ENCODE results near the gene ADPRHL1.
"Not testable (repeated sequence)": the region's sequence is repeated elsewhere in the genome, so short reads cannot be mapped to it uniquely, and the experiment has no call there.

Gene ADPRHL1

GRCh38 chr13:113435907-113436306 is 17.4 kb downstream of the ADPRHL1 start:
- in situ Hi-C loops (cut with MboI; ENCODE audit: low sequenced_read_pairs): not testable (repeated sequence)

- in situ Hi-C loops (cut with MboI; ENCODE audit: low sequenced_read_pairs): no loop called here
Observed at GRCh38 chr13:113433391-113433916, 19.8 kb downstream of the ADPRHL1 start.

- in situ Hi-C loops (cut with MboI; ENCODE audit: low sequenced_read_pairs): no loop called here
Observed at GRCh38 chr13:113432506-113433270, 20.6 kb downstream of the ADPRHL1 start.

GRCh38 chr13:113431171-113431570 is 22.1 kb downstream of the ADPRHL1 start:
- in situ Hi-C loops (cut with MboI; ENCODE audit: low sequenced_read_pairs): no loop called here

- in situ Hi-C loops (cut with MboI; ENCODE audit: low sequenced_read_pairs): no loop called here
Observed at GRCh38 chr13:113430378-113431110, 22.7 kb downstream of the ADPRHL1 start.

- in situ Hi-C loops (cut with MboI; ENCODE audit: low sequenced_read_pairs): no loop called here
Observed at GRCh38 chr13:113429608-113429985, 23.7 kb downstream of the ADPRHL1 start.

- in situ Hi-C loops (cut with MboI; ENCODE audit: low sequenced_read_pairs): no loop called here
Observed at GRCh38 chr13:113428871-113429607, 24.2 kb downstream of the ADPRHL1 start.

GRCh38 chr13:113428469-113428865 is 24.8 kb downstream of the ADPRHL1 start:
- in situ Hi-C loops (cut with MboI; ENCODE audit: low sequenced_read_pairs): no loop called here

DNA sequence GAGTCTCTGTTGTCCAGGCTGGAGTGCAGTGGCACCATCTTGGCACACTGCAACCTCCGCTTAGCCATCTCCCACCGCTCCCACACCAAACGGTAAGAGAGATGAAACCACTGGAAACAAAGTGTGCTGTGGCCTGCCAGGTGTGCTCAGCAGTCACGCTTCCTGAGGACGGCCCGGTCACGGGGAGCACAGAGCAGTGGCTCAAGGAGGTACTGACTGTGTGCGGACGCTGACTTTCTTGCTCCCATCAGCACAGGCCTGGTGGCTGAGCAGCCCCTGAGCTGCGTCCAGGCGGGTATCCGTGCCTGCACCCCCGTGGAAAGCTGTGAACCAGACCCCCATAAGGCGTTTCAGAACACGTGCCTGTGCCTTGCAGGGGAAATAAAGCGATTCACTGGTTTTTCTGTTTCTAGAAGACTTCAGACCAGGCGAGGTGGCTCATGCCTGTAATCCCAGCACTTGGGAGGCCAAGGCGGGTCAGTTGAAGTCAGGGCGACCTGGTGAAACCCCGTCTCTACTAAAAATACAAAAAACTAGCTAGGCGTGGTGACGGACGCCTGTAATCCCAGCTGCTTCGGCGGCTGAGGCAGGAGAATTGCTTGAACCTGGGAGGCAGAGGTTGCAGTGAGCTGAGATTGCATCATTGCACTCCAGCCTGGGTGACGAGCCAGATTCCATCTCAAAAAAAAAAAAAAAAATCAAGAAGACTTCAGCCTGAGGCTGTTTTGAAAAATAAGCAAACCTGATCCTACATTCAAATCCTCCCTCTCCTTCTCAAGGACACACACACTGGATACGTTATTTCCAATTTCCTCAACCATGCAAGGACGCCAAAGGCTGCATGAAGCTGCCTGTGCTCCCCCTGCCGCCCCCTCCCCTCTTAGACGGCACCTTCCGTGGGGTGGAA is 25.5 kb downstream of the ADPRHL1 start:
- in situ Hi-C loops (cut with MboI; ENCODE audit: low sequenced_read_pairs): no loop called here

- in situ Hi-C loops (cut with MboI; ENCODE audit: low sequenced_read_pairs): no loop called here
Observed at GRCh38 chr13:113426591-113426986, 26.7 kb downstream of the ADPRHL1 start.

DNA sequence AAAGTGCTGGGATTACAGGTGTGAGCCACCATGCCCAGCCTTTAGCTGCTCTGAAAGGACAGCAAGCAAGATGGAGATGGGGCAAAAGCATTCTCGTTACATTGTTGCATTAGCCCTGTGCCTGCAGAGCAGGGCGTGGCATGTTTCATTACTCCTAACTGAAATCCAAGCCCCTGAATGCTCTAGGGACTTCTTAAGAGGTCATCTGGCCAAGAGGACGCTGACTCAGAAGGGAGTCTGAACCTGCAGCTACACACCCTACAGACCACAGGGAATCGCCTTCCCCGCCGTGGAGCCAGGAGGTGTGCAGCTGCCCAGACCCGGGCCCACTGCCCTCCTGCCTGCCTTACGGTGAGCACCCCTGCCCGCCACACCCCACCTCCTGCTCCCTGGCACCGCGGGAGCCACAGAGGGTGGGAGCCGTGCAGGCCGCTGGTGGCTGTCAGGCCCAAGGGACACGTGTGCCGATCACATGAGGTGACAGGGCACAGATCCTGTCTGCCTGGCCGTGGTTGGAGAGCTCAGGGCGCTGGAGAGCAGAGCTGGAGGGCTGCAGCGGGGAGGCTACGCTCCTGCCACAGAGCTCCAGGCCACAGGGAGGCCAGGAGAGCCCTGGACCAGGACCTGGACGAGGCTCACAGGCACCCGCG is 27.2 kb downstream of the ADPRHL1 start:
- in situ Hi-C loops (cut with MboI; ENCODE audit: low sequenced_read_pairs): no loop called here

DNA sequence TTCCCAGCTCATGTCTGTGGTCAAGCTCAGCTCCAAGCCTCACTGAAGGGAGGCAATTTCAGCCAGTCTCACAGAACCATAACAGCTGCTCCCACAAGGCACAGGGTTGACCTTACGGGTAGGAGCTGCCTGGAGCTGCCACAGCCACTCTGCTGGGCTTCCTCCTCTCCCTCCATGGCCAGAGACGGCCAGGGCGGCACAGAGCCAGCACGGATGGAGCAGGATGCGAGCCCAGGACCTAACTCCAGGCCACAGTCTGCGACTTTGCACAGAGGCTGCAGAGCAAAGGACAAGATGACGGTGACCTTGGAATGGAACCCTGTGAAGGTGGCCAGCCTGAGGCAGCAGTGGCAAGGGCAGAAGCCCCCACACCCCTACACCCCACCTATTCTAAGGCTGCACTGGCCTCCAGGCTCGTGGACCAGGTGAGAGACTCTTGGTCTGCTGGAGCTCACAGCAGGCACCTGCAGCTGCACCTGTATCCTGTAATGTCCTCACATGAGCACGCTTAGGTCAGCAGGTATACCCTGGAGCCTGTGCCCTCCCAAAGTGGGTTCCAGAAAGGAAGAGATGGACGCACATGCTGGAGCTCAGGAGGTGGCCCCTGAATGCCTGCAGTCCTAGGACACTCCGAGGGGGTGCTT is 29.6 kb downstream of the ADPRHL1 start:
- in situ Hi-C loops (cut with MboI; ENCODE audit: low sequenced_read_pairs): no loop called here

GRCh38 chr13:113422807-113423519 is 30.3 kb downstream of the ADPRHL1 start:
- in situ Hi-C loops (cut with MboI; ENCODE audit: low sequenced_read_pairs): no loop called here

DNA sequence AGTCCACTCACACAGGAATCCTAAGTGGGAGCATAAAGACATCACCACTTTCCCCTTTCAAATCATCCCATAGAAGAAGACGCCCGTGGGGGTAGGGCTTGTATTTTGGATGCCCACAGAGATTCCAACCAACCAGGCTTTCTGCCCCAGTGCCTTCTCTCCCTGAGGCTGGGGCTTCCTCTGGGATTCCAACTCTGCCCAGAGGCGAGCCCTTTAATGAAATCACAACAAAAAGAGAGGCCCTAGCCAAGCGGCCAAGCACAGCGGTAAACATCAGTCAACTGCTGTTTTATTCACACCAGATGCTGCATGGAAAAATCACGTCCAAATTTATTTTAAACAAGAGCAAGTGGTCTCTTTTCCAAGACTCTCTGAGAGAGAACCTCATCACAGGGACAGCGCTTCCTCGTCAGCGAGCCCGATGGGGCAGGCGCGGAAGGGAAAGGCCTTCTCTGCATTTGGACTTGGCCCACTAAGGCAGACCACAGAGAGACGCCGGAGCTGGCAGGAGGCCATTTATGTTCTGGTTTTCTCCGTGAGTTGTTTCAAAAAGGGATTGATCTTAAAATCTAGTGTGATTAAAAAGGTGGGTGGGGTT is 31.5 kb downstream of the ADPRHL1 start:
- in situ Hi-C loops (cut with MboI; ENCODE audit: low sequenced_read_pairs): no loop called here

- in situ Hi-C loops (cut with MboI; ENCODE audit: low sequenced_read_pairs): no loop called here
Observed at GRCh38 chr13:113420833-113421600, 32.3 kb downstream of the ADPRHL1 start.

DNA sequence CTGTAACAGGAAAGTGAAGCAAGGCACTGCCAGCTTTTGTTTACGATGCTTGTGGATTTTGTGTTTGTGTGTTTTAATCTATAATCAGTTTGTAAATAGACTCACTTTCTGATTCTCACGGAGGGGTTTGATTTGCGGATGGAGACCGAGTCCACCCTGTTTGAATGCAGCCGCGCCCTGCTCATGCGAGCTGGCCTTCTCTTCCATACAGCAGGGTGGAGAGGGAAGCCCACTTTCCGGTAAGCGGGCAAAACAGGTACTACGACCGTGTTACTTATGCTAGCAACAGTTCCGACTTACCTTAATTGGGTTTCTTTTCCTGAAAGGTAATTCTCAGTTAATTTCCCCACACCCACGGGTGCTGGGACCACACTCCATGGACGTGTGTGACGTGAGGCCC is 33.1 kb downstream of the ADPRHL1 start:
- in situ Hi-C loops (cut with MboI; ENCODE audit: low sequenced_read_pairs): no loop called here

DNA sequence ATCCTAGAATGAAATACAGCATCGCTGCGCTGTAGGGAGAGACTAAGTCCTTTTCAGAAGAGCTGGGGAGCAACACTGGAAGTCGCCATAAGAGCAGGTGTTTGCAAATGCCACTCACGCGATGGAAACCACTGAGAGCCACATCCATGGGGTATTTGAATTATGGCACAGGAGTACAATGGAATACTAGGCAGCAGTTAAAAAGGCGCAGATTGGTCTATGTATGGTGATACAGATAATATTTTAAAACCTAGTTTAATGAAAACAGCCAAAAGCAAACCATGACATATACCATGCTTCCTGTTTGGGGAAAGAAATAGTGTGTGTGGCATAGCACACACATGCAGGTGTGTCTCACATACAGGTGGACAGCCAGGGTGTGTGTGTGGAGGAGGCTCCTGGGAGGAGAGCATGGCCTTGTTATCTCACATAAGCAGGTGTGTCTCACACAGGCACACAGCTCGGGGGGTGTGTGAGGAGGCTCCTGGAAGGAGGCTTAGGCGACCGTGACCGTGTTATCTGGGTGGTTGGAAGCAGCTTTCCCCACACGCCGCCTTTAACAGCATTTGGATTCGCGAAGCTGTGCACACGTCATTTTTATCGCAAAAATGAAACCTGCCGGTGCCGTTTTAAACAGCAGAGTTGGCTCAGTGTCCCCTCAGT is 33.6 kb downstream of the ADPRHL1 start:
- in situ Hi-C loops (cut with MboI; ENCODE audit: low sequenced_read_pairs): no loop called here

Data from HL-60/S4 treated with retinoic acid at 250 ng/mL for 4 days and 3 days (cell line).